HL-60/S4 treated with retinoic acid at 250 ng/mL for 4 days and 3 days (cell line): ENCODE data around the gene GPATCH4.
"Not testable (repeated sequence)": the region's sequence is repeated elsewhere in the genome, so short reads cannot be mapped to it uniquely, and the experiment has no call there.

ENCODE experiments used
- in situ Hi-C: fragments of 300-500 bp; cut with MboI; formaldehyde crosslinking; loops from 2 replicates; pipeline ENCODE4 v1.7.0; 2022; ENCODE audit warnings: low sequenced_read_pairs

Gene GPATCH4

DNA sequence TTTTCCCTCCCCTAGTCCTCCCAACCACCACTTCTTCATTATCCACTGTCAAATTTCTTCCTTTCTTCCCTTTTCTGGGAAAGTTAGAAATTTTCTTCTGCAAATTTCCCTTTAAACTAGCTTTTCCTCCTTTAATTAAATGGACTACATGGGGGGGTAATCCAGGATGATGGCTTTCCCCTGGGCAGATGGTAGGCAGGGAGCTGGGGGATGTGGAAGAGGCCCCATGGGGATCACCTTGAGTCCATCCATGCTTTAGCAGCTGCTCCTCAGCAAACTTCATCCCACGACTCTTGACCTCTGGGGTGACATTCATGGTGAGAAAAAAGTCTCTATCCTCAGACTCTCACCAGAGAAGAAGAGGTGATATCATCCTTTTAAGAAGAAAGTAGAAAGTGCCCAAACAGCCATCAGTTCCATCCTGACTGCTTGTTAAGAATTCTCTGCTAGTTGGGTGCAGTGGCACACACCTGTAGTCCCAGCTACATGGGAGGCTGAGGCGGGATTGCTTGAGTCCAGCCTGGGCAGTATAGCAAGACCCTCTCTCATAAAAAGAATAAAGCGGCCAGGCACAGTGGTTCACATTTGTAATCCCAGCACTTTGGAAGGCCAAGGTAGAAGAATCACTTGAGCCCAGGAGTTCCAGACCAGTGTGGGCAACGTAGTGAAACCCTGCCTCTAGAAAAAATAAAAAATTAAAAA, 2.4 kb downstream of the GPATCH4 start:
- in situ Hi-C loops, result no loop called here

DNA sequence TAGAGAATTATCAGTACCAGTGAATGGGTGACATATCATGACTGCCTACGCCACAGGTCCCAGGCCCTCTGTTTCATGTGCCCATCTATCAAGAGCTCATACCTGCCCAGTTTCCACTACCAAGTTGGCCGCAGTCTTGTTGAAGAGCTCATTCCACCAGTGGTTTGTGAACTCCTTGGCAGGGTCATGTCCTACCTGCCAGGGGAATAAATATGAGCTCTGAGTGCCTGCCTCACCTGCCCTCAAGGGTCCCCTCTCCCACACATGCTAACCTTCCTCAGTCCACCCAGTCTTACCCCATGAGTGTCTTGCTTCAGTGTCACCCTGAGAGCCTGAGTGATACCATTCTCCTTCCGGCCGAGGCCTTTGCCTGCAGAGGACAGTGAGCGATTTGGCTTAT, 3.2 kb downstream of the GPATCH4 start:
- in situ Hi-C loops, result no loop called here

DNA sequence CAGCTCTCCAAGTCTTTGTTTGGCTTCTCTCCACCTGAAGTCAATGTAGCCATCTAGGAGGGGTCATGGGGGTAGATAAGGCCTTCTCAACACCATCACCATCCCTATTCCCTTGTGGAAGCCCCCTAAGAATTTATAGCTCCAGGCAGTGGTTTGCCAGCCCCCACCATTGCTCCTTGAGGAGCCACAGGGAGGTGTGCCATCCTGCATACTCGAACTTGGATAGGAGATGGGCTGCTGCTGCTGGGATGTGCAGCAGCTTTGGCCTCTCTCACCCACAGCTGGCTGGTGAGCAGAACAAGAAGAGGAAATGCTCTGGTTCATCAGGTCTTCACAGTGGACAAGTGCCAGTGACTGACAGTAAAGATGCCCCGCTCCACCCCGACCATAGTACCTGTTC, 4.9 kb downstream of the GPATCH4 start:
- in situ Hi-C loops, result no loop called here

DNA sequence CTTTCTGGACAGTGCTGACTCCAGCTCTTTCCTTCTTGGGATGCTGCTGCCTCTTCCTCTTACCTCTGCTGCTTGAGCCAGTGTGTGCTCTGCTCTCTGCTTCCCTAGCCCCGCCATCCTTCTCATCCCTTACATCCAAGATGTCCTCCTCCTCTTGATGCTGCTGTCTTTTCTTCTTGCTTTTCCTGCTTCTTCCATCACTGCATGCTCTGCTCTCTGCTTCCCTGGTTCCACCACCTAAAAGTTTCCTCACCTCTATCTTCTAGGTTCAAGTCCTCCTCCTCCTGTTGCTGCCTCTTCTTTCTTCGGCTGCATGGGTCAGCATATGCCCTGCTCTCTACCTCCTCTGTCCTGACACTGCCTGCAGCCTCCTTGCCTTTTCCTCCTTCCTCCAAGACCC, 6.3 kb downstream of the GPATCH4 start:
- in situ Hi-C loops, result no loop called here

DNA sequence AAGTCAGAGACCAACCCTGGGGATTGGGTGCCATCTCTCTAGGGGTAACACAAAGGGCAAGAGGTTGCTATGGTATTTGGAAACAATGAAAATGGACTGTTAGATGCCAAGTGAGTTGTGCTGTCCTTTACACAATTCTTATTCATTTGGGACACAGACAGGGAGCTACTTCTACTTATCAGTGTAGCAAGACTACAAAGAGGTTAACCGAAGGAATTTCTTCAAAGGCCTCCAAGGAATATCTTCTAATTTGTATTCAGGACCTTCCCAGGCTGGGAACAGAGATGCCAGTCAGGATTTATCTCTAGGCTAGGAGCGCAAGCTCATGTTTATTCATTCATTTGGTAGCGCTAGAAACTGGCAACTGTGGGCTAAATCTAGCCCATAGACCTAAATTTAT, 7.1 kb downstream of the GPATCH4 start:
- in situ Hi-C loops, result no loop called here

DNA sequence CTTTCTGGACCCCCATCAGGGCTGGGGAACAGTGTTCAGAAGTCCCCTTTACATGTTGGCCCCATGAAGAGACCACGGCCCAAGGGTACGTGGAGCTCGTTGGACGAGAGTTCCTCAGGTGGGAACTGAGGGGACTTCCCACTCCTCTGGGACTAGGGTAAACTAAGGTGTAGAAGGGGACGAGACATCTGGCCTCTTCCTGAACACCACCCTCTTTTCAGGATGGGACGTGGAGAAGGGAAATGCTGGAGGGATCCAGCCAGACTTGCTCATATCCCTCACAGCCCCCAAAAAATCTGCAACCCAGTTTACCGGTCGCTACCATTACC, 7.7 kb downstream of the GPATCH4 start:
- in situ Hi-C loops, result no loop called here

DNA sequence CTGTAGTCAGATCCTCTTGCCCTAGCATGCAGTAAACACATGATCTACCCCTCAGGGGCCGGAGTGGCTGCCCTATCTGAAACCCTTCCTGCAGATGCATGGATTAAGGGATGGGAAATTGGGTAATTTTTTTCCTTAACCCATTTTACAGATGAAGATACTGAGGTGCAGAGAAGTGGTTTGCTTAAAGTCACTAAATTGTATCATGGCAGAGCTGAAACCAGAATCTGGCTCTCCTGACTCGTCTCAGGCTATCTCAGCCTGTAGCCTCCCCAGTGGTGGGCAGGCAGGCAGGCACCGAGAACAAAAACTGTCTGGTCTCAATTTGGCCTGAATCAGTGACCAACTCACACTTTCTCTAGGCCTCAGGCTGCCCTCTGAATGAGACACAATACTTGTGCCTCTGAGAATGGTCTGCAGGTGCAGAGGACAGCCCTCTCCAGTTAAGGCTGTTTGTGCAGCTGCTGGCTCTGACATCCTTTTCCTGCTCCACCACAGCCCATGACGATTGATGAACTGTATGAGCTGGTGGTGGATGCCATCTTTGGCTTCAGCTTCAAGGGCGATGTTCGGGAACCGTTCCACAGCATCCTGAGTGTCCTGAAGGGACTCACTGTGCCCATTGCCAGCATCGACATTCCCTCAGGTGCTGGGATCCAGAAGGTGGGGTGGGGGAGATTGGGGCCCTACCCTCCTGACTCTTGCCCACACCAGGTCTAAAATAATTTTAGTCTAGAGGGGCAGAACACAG, 8.2 kb downstream of the GPATCH4 start:
- in situ Hi-C loops, result no loop called here

DNA sequence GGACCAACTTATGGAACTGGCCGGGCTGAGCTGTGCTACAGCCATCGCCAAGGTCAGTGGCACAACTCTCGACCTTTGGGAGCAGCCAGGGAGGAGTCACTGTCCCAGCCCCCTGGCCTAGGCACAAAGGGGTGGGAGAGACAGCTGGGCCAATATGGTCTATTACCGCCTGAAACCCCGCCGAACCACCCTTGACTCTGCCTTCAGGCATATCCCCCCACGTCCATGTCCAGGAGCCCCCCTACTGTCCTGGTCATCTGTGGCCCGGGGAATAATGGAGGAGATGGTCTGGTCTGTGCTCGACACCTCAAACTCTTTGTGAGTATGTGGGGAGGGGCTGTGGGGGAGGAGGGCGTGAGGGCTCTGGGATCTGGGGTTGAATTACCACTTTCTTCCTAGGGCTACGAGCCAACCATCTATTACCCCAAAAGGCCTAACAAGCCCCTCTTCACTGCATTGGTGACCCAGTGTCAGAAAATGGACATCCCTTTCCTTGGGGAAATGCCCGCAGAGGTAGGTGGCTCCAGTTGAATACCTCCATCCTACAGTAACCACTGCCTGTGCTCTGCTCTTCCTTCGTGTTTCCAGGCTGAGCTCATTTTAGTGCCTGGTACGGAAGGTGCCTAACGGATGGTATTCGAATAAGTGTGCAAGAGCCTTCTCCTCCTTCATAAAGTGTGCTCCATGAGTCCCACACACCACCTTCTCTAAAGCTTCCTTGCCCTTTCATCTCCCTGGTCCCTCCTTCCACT, 8.9 kb downstream of the GPATCH4 start:
- in situ Hi-C loops, result no loop called here

DNA sequence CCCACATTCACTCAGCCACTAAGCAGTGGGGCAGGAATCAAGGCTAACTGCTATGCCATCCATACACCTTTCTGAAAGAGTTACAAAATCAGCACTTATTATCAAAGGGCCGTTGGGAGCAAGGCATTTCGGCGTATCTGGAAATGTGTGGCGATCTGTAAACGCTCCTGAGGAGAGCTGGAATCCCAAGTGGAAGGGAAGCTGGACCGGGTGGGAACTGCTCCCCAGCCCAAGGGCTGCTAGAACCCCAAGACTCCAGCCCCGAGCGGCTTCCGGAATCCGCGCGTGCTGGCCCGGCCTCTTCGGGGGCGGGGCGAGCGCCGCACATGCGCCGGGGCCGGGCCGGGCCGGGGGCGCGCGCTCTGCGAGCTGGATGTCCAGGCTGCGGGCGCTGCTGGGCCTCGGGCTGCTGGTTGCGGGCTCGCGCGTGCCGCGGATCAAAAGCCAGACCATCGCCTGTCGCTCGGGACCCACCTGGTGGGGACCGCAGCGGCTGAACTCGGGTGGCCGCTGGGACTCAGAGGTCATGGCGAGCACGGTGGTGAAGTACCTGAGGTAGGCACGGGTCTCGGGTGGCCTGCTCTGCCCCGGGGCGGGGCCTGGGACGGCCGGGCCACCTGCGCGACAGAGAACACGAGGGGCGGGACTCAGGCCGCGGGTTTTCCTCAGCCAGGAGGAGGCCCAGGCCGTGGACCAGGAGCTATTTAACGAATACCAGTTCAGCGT, 9.7 kb downstream of the GPATCH4 start, which contains the start of gene NAXE:
Gene NAXE, plus strand, starts transcription at position 345 of the 726 bp plus-strand sequence. Its CDS starts 29 bp downstream, at position 374.
- in situ Hi-C loops, result no loop called here

DNA sequence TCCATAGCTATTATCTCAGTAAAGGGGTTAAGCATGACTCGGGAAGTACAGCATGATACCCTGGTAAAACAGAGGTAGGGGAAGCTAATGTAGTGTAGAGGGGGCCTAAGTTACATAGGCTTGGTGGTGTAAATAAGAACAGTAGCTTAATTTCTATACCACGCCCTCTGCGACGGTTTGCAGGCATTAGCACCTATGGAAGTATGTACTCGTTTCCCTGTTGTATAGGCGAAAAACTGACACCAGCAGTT, 10.2 kb downstream of the GPATCH4 start:
- in situ Hi-C loops, result no loop called here

DNA sequence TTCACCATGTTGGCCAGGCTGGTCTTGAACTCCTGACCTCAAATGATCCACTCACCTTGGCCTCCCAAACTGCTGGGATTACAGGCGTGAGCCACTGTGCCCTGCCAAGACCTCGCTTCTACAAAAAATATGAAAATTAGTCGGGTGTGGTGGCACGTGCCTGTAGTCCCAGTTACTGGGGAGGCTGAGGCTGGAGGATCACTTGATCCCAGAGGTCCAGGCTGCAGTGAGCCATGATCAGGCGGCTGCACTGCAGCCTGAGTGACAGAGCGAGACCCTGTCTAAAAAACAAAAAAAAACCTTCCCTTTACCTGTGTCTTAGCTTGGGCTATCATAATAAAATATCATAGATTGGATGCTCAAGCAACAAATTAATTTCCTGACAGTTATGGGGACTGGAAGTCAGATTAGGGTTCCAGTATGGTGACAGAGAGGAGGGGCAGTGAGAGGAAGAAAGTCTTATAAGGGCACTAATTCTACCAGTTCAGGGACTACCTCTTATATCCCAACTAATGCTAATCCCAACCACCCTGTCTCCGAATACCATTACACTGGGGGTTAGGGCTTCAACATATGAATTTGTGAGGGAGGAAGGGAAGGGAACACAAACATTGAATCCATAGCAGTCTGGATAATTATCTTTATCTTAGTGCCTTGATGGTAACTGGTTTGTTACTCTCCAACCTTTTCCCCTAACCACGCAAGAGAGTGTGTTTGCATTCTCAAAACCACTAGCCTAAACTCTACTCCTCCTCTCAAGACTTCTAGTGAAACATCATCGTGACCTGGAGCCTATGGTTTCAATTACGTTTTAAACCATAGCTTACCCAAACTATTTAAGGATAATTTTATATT, 10.7 kb downstream of the GPATCH4 start:
- in situ Hi-C loops, result no loop called here

DNA sequence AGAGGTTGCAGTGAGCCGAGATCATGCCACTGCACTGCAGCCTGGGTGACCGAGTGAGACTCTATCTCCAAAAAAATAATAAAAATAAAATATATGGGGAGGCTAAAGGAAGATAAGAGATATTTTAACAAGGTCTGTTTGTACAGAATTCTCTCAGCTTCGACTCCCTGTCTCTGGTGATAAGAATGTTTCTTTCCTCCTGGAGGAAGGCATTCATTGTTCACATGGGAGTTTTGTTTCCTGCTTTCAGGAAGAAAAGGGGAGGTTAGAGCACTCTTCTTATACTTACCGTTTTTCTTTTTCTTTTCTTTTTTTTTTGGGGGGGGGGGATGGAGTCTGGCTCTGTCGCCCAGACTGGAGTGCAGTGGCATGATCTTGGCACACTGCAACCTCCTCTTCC, 11.7 kb downstream of the GPATCH4 start:
- in situ Hi-C loops, result no loop called here

DNA sequence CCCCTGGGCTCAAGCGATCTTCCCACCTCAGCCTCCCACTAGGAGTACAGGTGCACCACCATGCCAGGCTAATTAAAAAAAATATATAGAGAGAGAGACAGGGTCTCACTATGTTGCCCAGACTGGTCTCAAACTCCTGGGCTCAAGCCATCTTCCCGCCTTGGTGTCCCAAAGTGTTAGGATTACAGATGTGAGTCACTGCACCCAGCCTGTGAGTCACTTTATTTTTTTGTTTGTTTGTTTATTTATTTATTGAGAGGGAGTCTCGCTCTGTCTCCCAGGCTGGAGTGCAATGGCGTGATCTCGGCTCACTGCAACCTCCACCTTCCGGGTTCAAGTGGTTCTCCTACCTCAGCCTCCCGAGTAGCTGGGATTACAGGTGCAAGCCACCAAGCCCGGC, 13.4 kb downstream of the GPATCH4 start:
- in situ Hi-C loops, result not testable (repeated sequence)

DNA sequence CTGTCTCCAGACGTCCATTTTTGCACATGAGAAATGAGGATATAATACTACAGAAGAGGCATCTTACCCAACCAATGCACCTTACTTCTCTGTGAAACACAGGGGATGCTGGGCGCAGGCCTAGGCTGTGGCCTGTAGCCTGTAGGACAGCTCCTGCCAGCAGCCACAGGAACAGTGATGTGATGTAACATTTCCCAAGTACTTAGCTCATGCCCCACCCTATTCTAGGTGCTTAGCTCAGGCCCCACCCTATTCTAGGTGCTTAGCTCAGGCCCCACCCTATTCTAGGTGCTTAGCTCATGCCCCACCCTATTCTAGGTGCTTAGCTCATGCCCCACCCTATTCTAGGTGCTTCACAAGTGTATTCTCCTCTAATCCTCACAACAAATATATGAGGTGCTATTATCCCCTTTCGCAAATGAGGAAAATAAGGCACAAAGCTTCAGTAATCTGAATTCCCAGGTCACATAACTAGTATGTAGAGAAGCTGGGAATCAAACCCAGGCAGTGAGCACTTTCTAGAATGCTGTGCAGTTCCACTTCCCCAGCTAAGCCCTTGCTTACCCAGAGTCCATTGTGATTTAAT, 14.3 kb downstream of the GPATCH4 start:
- in situ Hi-C loops, result no loop called here

DNA sequence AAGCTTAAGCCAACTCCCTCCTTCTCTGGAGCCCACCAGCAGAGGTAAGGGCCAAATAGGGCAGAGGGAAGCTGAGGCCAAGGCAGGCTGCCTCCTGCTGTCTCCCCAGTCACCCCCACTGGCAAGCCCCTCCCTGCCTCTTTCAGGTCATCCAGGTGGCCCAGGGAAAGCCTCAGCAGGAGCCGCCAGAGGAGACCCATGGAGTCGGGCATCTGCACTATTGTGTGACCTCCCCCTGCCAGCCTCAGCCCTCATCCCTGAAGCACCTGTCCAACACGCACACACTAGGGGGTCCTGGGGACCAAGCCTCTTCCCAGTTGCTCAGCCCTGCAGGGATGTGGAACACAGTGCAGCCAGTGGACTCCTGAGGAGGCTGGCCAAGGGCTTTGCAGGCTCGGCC, 15.0 kb downstream of the GPATCH4 start:
- in situ Hi-C loops, result no loop called here

DNA sequence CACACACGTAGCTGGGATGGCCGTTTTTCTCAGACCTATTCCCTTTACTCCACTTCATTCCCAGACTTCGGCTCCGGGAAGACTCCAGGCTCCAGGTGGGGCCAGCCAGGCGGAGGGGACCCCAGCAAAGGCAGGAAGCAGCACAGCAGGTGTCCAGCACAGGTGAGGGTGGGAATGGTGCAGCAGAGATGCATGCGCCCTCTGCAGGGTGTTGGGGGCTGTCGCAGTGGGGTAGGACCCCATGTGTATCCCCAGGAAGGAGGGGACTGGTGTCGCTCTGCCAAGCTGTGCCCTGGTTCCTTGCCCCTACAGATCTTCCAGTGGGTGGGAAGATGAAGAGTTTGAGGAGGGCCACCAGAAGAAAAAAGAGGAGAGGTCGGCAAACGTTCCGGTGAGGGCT, 16.5 kb downstream of the GPATCH4 start:
- in situ Hi-C loops, result no loop called here

DNA sequence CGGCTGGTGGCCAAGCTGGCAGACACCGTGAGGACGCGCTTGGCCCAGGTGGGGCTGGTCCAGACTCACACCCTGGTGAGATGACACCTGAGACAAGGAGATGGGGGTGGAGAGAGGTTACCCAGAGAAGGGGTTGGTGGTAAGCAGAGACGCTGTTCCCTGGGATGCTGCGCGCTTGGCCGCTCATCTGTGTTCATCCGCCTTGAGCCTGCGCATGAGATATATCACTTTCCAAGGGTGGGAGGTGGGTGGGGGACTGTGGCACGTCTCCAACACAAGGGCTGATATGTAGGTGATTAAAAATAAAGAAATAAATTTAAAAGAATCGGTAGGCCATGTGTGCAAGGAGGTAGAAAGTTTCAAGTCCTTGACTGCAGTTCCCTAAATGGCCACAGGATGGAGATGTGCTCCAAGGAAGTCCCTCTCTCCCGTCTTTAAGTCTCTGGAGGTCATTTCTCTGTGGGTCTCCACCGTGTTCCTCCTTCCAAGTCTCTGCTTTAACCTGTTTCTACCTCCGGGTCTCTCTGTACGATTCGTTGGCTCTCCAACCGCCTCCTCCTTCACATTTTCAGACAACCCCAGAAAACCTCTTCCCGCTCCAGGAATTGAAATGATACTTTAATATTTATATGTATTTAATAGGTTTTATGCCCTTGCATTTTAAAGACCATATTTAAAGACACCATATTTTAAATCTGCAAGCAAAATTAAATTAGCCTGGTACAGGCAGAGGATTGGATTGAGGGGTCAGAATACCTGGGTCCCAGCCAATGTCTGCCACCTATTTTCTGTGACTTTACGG, 17.3 kb downstream of the GPATCH4 start:
- in situ Hi-C loops, result no loop called here

DNA sequence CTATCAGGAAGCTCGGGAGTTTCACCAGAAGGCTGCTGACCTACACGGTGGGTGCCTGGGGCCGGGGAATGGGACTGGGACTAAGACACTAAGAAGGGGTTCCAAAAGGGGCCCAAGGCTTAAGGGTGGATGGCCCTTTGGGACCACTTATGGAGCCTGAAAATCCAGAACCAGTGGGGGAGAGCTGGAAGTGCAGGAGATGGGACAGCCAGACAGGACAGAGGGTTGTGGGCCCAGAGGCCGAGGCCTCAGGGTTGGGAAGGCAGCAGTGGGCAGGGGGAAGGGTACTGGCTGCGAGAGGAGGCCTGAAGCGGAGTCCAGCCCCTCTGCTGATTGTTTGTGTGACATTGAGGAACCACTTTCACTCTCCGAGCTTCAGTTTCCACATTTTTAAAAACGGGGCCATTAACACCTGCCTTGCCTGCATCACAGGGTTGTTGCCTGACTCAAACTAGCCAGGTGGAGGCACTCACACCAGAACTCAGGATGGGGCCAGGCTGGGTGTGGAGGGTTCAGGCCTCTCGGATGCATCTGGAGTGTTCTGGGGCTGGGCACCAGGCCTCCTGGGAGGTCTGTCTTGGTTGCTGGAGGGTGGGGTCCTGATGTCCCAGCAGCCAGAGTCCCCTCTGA, 18.8 kb downstream of the GPATCH4 start:
- in situ Hi-C loops, result no loop called here
